Activated naive CD4-positive, alpha-beta T cell treated with anti-CD3 and anti-CD28 coated beads, Interleukin-2, amount 50 U/mL, for 72 hours (primary cell): ENCODE data around the gene UBA6. TPM values are rescaled to one million over a fixed set of nuclear protein-coding genes. Genes with fewer than 3 reads are reported as not detected.
"Not testable (repeated sequence)": the region's sequence is repeated elsewhere in the genome, so short reads cannot be mapped to it uniquely, and the experiment has no call there.

Experiments used
- ATAC-seq, 2 donors: fragments of 150-1000 bp; cut with Tn5 transposase; 2 replicates each; pipeline ENCODE4 v1.10.0; 2021; ENCODE audit warnings: mild to moderate bottlenecking in 2 of 2, moderate library complexity in 2 of 2
- DNase-seq, 2 donors: peaks; one replicate each; pipeline ENCODE4 v3.0.0; 2021 to 2022; ENCODE audit warnings: low spot score in 2 of 2
- H3K27ac Mint-ChIP-seq, 2 donors: one replicate each; pipeline ENCODE4 v1.8.0; 2022; ENCODE audit warnings: mild to moderate bottlenecking in 2 of 2, mixed read lengths in 2 of 2
- H3K36me3 Mint-ChIP-seq, 2 donors: one replicate each; pipeline ENCODE4 v1.8.0; 2022; ENCODE audit warnings: mixed read lengths in 2 of 2
- H3K9me3 Mint-ChIP-seq, 2 donors: one replicate each; pipeline ENCODE4 v1.8.0; 2022; ENCODE audit warnings: mixed read lengths in 2 of 2
- total RNA-seq, 2 donors: library from RNA; stranded (reverse); gene quantifications; one replicate each; pipeline ENCODE4 v1.2.3, GENCODE V29; 2022

The UBA6 gene
- total RNA-seq = 10 to 100 TPM; 90.0 to 94.6 TPM

DNA sequence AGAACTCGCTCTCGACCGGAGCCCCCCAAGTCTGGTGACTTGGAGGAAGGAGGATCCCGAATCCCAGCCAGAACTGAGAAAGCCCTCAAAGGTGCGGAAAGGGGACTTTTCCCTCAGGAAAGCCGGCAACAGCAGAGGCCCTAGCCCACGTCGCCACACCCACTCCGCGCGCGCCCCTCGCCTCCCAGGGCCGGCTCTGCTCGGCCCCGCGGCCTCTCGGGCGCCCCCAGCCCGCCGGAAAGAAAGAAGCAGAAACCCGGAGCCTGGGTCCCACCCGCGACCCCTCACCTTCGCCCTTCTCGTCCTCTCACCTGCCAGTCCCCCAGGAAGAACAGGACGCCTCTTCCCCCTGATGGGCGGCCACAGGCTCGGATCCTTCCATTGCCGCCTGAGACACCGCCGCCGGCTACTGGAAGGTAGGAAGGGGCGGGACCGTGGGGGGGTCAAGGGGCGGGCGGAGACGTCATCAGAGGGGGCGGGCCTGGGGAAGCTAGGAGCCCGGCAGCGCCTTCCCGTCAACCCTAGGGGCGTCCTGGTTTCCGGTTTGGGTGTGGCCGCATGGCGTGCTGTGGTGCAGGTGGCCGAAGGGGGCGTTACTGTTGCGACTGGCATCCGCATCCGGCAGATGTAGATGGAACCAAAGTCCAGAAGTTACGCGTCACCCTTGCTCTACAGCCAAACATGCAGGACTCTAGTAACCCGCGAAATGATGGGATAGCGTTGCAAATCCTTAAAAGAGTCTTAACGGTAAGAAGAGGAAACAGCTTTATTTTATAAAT lies at the start of gene UBA6:
Gene UBA6 (minus strand): TSS at position 418 of the 779 bp plus-strand sequence. CDS start 36 bp downstream, at position 382.
- ATAC-seq (peak; percentile 99 to 100), DNase-seq (peak; percentile 92 to 96)
- Mint-ChIP-seq H3K9me3 (peaks cover 3 to 14% of the 10 kb centered on the region in 2 donors), H3K27ac (peak within 1 kb of the TSS; percentile 88 to 97), H3K36me3 (peaks cover 35 to 64% of the 10 kb centered on the region in 2 donors)

DNA sequence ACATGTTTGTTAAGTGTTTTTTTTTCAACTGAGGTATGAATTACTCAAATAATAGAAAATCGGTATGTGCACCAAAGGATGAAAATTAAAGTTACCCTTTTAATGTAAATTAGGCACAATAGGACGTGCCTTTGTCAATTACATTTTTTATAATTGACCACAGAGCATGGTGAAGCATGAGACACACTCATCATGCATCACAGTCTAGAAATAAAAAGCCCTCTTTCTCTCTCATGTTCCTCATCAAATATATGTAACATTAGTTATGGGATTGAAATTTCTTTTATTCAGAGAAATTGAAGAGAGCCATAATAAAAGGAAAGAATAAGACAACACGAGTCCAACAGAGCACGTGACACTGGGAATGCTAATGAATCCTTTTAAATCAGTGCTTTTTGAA lies 49.7 kb upstream of the UBA6 start:
- no peaks in the 10 kb centered on the region for H3K9me3 Mint-ChIP-seq
- no peak for DNase-seq
- no peak overlapping the region for H3K27ac Mint-ChIP-seq
- no peaks in the 10 kb centered on the region for H3K36me3 Mint-ChIP-seq
- no peak for ATAC-seq

DNA sequence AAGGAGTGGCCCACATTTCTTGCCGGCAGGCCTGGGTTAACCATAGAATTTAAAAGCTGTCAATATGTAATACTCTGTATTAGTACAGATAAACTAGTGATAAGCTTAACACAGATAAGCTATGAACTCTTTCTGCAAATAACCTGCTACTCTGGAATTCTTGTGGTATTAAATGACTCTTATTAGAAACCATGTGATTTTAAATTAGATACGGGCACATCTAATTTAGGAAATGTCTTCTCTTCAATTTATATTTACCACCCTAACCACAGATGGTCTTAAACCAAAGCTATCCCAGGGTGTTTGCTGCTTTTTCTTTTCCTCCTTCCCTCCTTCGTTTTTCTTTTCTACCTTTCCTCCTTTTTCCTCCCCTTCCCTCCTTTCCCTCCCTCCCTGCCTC lies 48.3 kb upstream of the UBA6 start:
- ATAC-seq = no peak
- no peaks in the 10 kb centered on the region for H3K36me3 Mint-ChIP-seq
- H3K27ac Mint-ChIP-seq = no peak overlapping the region
- DNase-seq = no peak
- no peaks in the 10 kb centered on the region for H3K9me3 Mint-ChIP-seq

DNA sequence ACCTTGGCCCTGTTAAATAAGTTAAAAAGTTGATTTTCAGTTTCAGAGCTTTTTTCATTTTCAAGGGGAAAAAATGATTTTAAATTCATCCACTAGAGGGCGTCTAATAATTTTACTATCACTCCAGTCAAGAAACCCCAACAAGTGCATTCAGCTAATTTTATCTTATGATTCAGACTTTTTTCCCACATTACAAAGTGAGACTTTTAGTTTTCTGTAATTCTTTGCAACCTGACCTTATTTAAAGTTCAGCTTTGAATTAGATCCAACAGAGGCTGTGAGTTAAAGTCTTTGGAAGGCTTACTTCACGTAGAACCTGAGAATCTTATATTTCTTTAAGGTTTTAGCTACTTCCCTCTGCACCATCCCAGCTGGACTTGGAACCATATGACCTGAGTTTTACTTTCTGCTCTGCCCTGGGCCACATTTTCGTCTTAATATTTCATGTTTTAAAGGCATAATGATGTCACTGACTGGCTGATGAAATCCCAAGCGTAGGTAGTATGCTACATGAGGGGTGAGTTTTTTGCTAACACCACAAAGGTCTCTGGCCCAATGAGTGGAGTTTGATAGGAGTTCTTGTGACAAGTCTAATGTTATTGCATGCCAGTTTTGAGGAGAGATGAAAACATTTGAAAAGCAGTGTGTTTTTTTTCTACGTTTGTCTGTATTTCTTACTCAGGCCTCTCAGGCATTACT lies 46.0 kb upstream of the UBA6 start:
- Mint-ChIP-seq H3K36me3 (no peaks in the 10 kb centered on the region), H3K27ac (peak overlapping the region in 1 of 2 donors; percentile 43), H3K9me3 (no peaks in the 10 kb centered on the region)
- ATAC-seq = peak; percentile 41 to 59
- no peak for DNase-seq

DNA sequence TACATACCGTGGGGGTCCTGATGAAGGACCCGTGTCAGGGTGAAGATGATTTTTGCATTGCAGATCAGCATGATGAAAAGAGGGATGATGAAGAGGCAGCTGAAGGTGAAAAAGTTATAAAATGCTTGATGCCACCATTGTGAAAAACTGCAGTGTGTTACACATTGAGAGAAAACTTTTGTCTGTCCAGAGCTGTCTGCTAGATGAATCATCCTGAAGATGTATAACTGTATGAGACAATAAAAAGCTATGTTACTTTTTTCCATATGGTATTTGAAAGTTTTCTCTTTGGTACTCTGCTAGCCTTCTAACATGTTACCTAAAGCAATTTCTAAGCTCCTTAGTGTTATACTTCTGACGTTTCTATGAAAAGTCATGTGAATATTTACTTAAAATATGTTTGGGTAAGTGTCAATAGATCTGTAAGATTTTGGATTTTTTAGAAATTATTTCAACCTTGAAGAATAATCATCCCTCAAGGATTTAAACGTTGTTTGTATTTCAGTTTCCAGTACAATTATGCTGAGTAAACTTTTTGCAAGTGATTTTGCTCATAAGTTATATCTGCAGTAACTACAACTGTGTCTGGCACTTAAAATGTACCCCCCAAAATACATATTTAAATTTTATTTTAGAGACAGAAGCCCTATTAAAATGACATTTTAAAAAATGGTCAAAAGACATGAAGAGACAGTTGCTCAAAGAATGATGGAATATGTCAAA lies 43.8 kb upstream of the UBA6 start:
- Mint-ChIP-seq H3K36me3 (no peaks in the 10 kb centered on the region), H3K27ac (no peak overlapping the region), H3K9me3 (no peaks in the 10 kb centered on the region)
- no peak for ATAC-seq
- DNase-seq = no peak

DNA sequence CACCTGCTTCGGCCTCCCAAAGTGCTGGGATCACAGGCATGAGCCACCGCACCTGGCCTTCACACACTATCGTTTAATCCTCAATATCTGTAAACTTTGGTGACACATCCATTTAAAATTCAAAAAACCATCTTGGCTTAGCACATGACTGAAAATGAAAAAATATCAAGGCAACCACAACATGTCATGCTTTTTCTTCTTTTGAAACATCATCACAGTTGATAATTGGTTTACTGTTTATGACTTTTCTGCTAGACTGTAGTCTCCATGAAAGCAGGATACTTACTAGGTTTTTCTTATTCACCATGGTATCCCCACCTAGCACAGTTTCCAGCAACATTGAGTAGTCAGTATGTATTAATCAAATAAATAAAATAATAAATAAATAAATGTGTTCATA lies 42.2 kb upstream of the UBA6 start:
- peak in 1 of 2 donors; percentile 81 for ATAC-seq
- H3K9me3 Mint-ChIP-seq = no peaks in the 10 kb centered on the region
- H3K36me3 Mint-ChIP-seq = no peaks in the 10 kb centered on the region
- DNase-seq = no peak
- no peak overlapping the region for H3K27ac Mint-ChIP-seq

DNA sequence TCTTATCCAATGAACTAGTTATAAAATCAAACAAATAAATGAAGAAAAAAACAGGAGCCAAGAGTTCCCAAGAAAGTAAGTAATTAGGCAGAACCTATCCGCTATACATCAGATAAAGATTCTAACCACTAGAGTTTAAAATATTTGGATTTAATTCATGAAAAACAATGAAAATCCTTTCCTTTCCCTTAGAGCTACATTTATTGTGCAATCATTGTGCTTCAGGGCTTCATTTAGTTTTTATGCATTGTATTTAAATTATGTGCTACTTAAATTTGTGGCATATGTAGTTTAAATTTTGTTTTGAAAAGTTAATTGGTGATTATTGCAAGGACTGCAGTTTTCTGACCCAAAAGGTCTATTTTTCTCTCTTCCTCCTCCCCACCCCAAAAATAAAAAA lies 35.3 kb upstream of the UBA6 start:
- Mint-ChIP-seq H3K27ac (no peak overlapping the region), H3K36me3 (peaks cover 7% of the 10 kb centered on the region in 2 donors), H3K9me3 (no peaks in the 10 kb centered on the region)
- ATAC-seq (no peak), DNase-seq (no peak)

DNA sequence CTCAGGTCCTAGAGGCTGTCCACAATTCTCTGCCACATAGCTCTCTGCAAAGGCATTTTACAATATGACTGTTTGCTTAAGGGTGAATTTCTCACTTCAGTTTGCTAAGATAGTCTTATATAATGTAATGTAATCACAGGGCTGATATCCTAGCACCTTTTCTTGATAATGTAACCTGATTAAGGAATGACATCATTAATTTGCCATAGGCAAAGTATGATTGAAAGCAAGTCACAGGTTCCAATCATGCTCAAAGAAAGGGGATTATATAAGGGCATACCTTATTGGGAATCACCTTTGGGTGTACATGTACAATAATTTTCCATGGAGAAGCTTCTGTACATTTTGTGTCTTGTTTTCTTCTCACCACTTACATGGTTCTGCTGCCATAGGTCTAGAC lies 34.4 kb upstream of the UBA6 start:
- ATAC-seq (no peak), DNase-seq (no peak)
- Mint-ChIP-seq H3K27ac (no peak overlapping the region), H3K36me3 (peaks cover 7 to 8% of the 10 kb centered on the region in 2 donors), H3K9me3 (no peaks in the 10 kb centered on the region)

DNA sequence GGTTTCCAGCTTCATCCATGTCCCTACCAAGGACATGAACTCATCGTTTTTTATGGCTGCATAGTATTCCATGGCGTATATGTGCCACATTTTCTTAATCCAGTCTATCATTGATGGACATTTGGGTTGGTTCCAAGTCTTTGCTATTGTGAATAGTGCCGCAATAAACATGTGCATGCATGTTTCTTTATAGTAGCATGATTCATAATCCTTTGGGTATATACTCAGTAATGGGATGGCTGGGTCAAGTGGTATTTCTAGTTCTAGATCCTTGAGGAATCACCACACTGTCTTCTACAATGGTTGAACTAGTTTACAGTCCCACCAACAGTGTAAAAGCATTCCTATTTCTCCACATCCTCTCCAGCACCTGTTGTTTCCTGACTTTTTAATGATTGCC lies 29.6 kb upstream of the UBA6 start:
- not testable (repeated sequence) for ATAC-seq, H3K27ac Mint-ChIP-seq, DNase-seq, H3K9me3 Mint-ChIP-seq
- peaks cover 21 to 23% of the 10 kb centered on the region in 2 donors for H3K36me3 Mint-ChIP-seq

DNA sequence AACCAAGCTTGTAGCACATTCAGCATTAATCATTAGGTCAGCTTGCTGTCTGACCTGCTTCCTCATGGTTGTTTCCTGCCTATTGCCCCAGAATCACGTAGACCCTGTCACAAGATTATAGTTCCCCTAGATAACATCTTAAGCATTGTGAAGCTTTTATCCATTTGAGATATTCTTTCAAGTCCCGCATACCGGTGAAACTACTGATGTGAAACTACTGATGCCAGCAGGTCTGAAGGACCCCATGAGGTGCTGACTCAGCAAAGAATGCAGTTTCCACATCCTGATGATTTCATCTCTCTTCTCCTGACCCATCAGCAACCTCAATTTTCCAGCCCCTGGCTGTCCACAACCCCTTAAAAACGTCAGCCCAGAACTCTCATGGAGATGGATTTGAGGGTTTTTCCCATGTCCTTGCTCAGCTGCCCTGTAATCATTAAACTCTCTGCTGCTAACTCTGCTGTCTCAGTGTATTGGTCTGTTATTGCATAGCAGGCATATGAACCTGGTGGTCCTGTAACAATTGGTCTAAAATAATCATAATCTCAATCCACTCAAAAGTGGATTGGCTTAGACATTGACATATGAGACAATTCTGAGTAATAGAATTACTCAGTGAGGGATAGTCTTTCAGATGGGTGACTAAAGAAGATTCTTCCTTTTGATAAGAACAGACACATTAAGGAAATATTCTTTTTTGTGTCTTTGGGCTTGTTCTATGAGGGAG lies 26.3 kb upstream of the UBA6 start:
- ATAC-seq (peak; percentile 32 to 86), DNase-seq (no peak)
- H3K27ac Mint-ChIP-seq = peak overlapping the region in 1 of 2 donors; percentile 60
- peaks cover 16 to 23% of the 10 kb centered on the region in 2 donors for H3K36me3 Mint-ChIP-seq
- H3K9me3 Mint-ChIP-seq = peaks cover 8% of the 10 kb centered on the region in 2 donors

DNA sequence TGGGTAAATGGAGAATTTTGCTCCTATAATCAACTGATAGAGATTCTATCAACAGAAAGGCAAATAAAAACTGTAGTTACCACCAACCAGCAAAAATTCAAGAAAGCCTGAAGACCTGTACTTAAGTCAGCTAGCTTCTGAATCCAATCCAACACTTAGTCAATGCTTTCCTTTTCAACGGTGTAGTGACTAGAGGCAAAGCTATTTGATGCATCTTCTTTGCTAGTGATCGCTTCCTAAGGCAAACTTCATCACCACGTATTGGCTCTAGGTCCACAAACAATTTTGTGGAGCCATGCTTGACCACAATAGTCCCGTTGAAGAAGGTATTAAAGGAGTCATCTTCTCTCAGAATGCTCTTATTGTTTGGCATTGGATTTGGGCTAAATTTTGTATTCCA lies 25.0 kb upstream of the UBA6 start:
- Mint-ChIP-seq H3K27ac (no peak overlapping the region), H3K9me3 (peaks cover 8% of the 10 kb centered on the region in 2 donors), H3K36me3 (peaks cover 19 to 28% of the 10 kb centered on the region in 2 donors)
- ATAC-seq (no peak), DNase-seq (no peak)

DNA sequence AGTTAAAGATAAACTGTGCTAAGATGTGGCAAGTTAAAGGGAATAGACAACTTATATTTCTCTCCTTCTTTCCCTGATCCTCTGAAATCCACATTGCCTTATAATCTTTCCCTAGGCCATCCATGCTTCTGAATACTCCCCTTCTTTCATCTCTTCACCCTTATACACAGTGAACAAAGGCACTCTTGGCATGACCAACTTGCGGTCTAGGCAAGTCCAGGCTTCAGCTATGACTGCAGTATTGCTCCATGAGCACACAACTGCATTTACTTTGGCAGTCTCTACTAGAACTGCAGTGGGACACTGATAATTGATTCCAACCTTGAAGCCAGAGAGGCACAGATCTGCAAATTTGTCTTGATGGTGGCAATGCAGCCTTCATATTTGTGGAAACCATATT lies 24.2 kb upstream of the UBA6 start:
- DNase-seq (no peak), ATAC-seq (no peak)
- Mint-ChIP-seq H3K27ac (no peak overlapping the region), H3K9me3 (peaks cover 8% of the 10 kb centered on the region in 2 donors), H3K36me3 (peaks cover 19 to 32% of the 10 kb centered on the region in 2 donors)

DNA sequence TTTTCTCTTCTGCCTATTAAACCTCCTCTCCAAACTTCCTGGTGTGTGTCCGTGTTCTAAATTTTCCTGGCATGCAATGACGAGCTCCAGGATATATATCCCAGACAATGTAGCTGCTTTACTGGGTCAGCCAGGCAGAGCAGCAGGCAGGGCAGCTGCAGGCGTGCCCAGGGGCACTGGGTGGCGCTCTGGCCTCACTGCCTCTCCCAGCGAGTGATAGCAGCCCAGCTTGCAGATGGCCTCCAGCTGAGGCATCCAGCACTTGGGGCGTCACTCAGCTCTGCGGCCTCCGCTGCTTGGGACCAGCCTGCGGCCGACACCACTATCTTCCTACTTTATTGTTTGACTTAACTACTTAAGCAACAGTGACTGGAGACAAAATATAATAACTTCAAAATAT lies 23.0 kb upstream of the UBA6 start:
- Mint-ChIP-seq H3K9me3 (peaks cover 8% of the 10 kb centered on the region in 2 donors), H3K36me3 (peaks cover 19 to 32% of the 10 kb centered on the region in 2 donors), H3K27ac (no peak overlapping the region)
- ATAC-seq (no peak), DNase-seq (no peak)

DNA sequence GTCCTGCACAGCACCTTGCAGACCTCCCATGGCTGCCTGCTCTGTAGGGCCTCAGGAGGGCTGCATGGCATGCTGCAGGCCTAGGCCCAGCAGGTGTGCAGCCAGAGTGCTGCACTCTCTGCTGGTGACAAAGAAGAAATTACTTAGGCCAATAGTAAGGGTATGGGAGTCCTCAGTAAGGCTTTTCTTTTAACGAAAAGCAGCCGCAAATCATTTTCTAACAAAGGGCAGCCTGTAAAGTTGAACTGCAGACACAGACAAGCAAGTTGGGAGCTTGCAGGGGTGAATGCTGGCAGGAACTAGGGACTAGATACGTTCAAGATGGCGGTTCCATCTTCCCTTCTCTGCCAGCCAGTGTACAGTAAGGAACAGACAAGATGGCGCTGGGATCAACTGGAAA lies 22.4 kb upstream of the UBA6 start:
- ATAC-seq (no peak), DNase-seq (no peak)
- no peak overlapping the region for H3K27ac Mint-ChIP-seq
- H3K9me3 Mint-ChIP-seq = peaks cover 8% of the 10 kb centered on the region in 2 donors
- peaks cover 13 to 26% of the 10 kb centered on the region in 2 donors for H3K36me3 Mint-ChIP-seq

DNA sequence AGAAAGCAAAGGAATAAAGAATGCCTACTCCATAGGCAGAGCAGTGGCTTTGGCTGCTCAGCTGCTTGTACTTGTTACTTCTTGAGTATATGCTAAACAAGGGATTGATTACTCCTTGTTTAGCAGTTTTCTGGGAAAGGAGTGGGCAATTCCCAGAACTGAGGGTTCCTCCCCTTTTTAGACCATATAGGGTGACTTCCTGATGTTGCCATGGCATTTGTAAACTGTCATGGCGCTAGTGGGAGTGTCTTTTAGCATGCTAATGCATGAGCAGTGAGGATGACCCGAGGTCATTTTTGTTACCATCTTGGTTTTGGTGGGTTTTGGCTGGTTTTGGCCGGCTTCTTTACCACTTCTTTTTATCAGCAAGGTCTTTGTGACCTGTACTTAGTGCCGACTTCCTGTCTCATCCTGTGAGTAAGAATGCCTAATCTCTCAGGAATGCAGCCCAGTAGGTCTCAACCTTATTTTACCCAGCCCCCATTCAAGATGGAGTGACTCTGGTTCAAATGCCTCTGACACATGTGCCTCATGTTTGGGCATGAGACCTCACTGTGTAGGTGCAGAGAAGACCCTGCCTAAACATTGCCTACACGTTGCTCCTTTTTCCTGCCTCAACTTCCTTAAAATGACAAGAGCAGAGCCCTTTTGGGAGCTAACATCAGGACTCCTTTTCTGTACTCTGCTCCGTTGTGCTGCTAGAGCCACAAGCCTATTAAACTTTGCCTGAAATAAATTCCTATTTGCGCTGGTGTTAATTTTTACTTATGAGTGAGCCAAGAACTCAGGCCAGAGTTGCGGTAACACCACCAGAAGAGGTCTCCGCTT lies 21.0 kb upstream of the UBA6 start:
- Mint-ChIP-seq H3K36me3 (peaks cover 9 to 19% of the 10 kb centered on the region in 2 donors), H3K27ac (no peak overlapping the region), H3K9me3 (peaks cover 2 to 4% of the 10 kb centered on the region in 2 donors)
- ATAC-seq (no peak), DNase-seq (no peak)

DNA sequence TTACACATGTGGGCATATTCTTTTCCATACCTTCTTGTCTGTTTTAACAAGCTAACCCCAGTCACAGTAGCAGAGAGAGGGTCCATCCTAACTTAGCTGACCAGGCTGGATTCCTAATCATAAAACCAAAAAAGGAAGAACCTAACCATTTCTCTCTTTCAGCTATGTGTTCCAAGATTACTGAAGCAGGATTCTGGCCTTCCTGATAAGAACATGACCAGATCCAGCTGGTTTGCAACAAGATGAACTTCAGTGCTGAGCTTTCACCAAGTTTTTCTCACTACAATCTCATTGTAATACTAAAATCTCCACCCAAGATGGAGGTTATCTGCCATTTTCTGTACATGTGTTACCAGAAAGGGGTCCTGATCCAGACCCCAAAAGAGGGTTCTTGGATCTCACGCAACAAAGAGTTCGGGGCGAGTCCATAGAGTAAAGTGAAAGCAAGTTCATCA lies 20.4 kb upstream of the UBA6 start:
- no peak for DNase-seq
- Mint-ChIP-seq H3K9me3 (peaks cover 0 to 4% of the 10 kb centered on the region in 2 donors), H3K27ac (no peak overlapping the region), H3K36me3 (peaks cover 10 to 19% of the 10 kb centered on the region in 2 donors)
- no peak for ATAC-seq
